Panc1 (cell line): Measurements from ENCODE around the gene OTOP3. TPM values are rescaled to one million over a fixed set of nuclear protein-coding genes. Genes with fewer than 3 reads are reported as not detected.
"Not testable (repeated sequence)": the region's sequence is repeated elsewhere in the genome, so short reads cannot be mapped to it uniquely, and the experiment has no call there.

Source experiments
- ATAC-seq: fragments of 200-7000 bp; cut with Tn5 transposase; 2 replicates; pipeline ENCODE4 v1.9.1; 2020; ENCODE audit warnings: mild to moderate bottlenecking, moderate library complexity
- BruUV-seq: library from RNA; stranded (reverse); fragments of 400-500 nt; replicated peaks from 2 replicates; lab custom pipeline; 2021; lab: Mats Ljungman, UMichigan
- CTCF ChIA-PET: fragments of 300-600 bp; sonication (Branson Sonifier 250); formaldehyde crosslinking; loops from one replicate; lab custom pipeline; 2022; ENCODE audit warnings: antibody characterized with exemption; lab: Charles Lee
- POLR2A ChIA-PET: fragments of 300-600 bp; sonication (Branson Sonifier 250); formaldehyde crosslinking; loops from one replicate; lab custom pipeline; 2022; ENCODE audit warnings: antibody characterized with exemption; lab: Charles Lee
- DNase-seq: peaks from one replicate; pipeline ENCODE4 v3.0.0-alpha.2; 2010; ENCODE audit warnings: low read depth, low spot score
- H3K27ac ChIP-seq: 2 replicates; pipeline ENCODE4 v1.5.1; 2011; ENCODE audit warnings: mild to moderate bottlenecking, low read length, inconsistent platforms
- H3K27me3 ChIP-seq: fragments of 200-500 bp; sonication (Bioruptor generic); 2 replicates; pipeline ENCODE4 v1.6.0; 2014; ENCODE audit warnings: low read length, inconsistent platforms; ENCODE audit not compliant: control insufficient read depth, insufficient read depth
- H3K36me3 ChIP-seq: fragments of 200-500 bp; sonication (Bioruptor generic); 2 replicates; pipeline ENCODE4 v1.5.1; 2014; ENCODE audit warnings: inconsistent platforms, mild to moderate bottlenecking, low read length, moderate library complexity; ENCODE audit not compliant: control insufficient read depth, insufficient read depth
- H3K4me1 ChIP-seq: 2 replicates; pipeline ENCODE4 v1.5.1; 2011; ENCODE audit warnings: inconsistent platforms, mild to moderate bottlenecking, low read length, moderate library complexity; ENCODE audit not compliant: control insufficient read depth, insufficient read depth
- H3K4me3 ChIP-seq, 2 experiments: 2 replicates each; pipeline ENCODE4 v1.5.1; 2011 to 2012; ENCODE audit warnings: low read depth in 2 of 2, low read length in 2 of 2, mild to moderate bottlenecking in 2 of 2, inconsistent platforms in 1 of 2, moderate library complexity in 1 of 2
- H3K9me3 ChIP-seq: fragments of 200-500 bp; sonication (Bioruptor generic); 2 replicates; pipeline ENCODE4 v1.5.1; 2014; ENCODE audit warnings: low read depth, mild to moderate bottlenecking, inconsistent platforms, low read length, moderate library complexity; ENCODE audit not compliant: control insufficient read depth, insufficient read depth
- CTCF ChIP-seq: fragments of 450-650 bp; IDR thresholded peaks from 2 replicates; pipeline ENCODE4 v1.5.1; 2017; ENCODE audit warnings: mild to moderate bottlenecking
- POLR2AphosphoS5 ChIP-seq: IDR thresholded peaks from 2 replicates; pipeline ENCODE4 v1.6.1; 2012; ENCODE audit warnings: mild to moderate bottlenecking, low read depth, low read length, moderate library complexity
- SIN3A ChIP-seq: IDR thresholded peaks from 2 replicates; pipeline ENCODE4 v1.6.1; 2012; ENCODE audit warnings: low read depth, mild to moderate bottlenecking, low read length, moderate library complexity, borderline replicate concordance; ENCODE audit not compliant: insufficient read depth
- TCF7L2 ChIP-seq: IDR thresholded peaks from 2 replicates; pipeline ENCODE4 v1.6.1; 2011; ENCODE audit warnings: mild to moderate bottlenecking, low read depth, low read length, inconsistent platforms
- in situ Hi-C: cut with HindIII; loops from 2 replicates; pipeline ENCODE4 v1.10.0; 2016; ENCODE audit warnings: low sequenced_read_pairs, low pct_unique_long_range_greater_than_20kb
- intact Hi-C: fragments of 100-400 bp; cut with micrococcal nuclease; formaldehyde crosslinking; loops from one replicate; pipeline ENCODE4 v1.10.0; 2022; ENCODE audit not compliant: unreplicated experiment
- total RNA-seq: library from RNA; stranded (reverse); gene quantifications from one replicate; pipeline ENCODE4 v1.2.1, GENCODE V29; 2021; ENCODE audit not compliant: unreplicated experiment
- TF ChIP-seq, protein P1 (sequence below), 2 experiments: IDR thresholded peaks; 2 replicates each; pipeline ENCODE4 v1.6.1; 2011 to 2012; ENCODE audit warnings: low read depth in 2 of 2, control low read depth in 1 of 2, low read length in 1 of 2, mild to moderate bottlenecking in 1 of 2, moderate library complexity in 1 of 2; ENCODE audit not compliant: insufficient read depth in 1 of 2

The OTOP3 gene
- total RNA-seq, 1 experiment from 2014 or later: not detected

DNA sequence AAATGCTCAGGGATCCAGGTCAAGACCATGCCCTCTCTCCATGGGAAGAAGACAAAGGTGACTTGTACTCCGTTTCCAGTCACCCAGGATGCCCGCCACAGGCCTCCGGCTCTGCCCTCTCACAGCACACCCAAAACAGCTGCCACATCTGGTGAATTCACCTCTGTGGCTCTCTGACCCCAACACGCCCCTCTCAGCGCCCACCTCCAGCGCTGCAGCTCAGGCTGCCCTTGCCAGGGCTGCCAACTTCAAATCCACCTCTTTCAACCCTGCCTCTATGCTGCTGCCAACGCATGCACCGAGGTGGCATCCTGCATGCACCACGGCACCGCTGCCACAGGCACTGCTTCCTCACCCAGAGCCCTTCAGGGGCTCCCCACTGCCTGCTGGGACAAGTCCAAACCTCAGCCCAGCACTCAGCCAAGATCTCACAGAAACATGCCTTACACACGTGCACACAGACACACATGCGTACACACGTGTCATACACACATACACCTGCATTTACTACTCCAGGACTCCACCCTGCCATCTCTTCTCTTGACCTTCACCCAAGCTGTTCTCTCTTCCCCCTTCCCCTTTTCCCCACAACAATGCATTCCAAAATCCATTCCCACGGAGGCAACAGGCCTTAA is 29.4 kb downstream of the OTOP3 start:
- no peaks in the 10 kb centered on the region for H3K36me3 ChIP-seq
- intact Hi-C loops: loop anchor here (5.0 kb wide), 1 partner anchor 42 kb away; no protein-coding TSS in a partner anchor
- H3K4me3 ChIP-seq: no peak overlapping the region
- H3K27me3 ChIP-seq: no peaks in the 10 kb centered on the region
- DNase-seq: no peak
- CTCF ChIA-PET: no interaction called here
- ATAC-seq: no peak
- no peak overlapping the region for H3K27ac ChIP-seq
- no peak for TF ChIP-seq TCF7L2
- TF ChIP-seq CTCF: no peak
- TF ChIP-seq, protein P1, sequence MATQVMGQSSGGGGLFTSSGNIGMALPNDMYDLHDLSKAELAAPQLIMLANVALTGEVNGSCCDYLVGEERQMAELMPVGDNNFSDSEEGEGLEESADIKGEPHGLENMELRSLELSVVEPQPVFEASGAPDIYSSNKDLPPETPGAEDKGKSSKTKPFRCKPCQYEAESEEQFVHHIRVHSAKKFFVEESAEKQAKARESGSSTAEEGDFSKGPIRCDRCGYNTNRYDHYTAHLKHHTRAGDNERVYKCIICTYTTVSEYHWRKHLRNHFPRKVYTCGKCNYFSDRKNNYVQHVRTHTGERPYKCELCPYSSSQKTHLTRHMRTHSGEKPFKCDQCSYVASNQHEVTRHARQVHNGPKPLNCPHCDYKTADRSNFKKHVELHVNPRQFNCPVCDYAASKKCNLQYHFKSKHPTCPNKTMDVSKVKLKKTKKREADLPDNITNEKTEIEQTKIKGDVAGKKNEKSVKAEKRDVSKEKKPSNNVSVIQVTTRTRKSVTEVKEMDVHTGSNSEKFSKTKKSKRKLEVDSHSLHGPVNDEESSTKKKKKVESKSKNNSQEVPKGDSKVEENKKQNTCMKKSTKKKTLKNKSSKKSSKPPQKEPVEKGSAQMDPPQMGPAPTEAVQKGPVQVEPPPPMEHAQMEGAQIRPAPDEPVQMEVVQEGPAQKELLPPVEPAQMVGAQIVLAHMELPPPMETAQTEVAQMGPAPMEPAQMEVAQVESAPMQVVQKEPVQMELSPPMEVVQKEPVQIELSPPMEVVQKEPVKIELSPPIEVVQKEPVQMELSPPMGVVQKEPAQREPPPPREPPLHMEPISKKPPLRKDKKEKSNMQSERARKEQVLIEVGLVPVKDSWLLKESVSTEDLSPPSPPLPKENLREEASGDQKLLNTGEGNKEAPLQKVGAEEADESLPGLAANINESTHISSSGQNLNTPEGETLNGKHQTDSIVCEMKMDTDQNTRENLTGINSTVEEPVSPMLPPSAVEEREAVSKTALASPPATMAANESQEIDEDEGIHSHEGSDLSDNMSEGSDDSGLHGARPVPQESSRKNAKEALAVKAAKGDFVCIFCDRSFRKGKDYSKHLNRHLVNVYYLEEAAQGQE (IDR thresholded peaks at IDR 0.05; ENCODE audit: insufficient read depth in 1 of 2, low read depth in 2 of 2, low read length in 1 of 2): no peak
- no peak for TF ChIP-seq SIN3A
- TF ChIP-seq POLR2AphosphoS5: no peak
- no TSS peak for BruUV-seq
- H3K9me3 ChIP-seq: no peaks in the 10 kb centered on the region
- in situ Hi-C loops: no loop called here
- peaks cover 3% of the 10 kb centered on the region; the same call in 1 of the 2 replicates for H3K4me1 ChIP-seq
- POLR2A ChIA-PET: interaction anchor here (0.7 kb wide), 1 partner anchor 17 kb away, joined by 3 read pairs; no protein-coding TSS in a partner anchor

GRCh38 chr17:74968361-74968780 is 32.7 kb downstream of the OTOP3 start:
- no peak for TF ChIP-seq SIN3A
- no peak for TF ChIP-seq CTCF
- TF ChIP-seq, protein P1 (IDR thresholded peaks at IDR 0.05; ENCODE audit: insufficient read depth in 1 of 2, low read depth in 2 of 2, low read length in 1 of 2): no peak
- TF ChIP-seq POLR2AphosphoS5: no peak
- no peak for TF ChIP-seq TCF7L2
- Histone ChIP-seq H3K4me3 (no peak overlapping the region), H3K27me3 (no peaks in the 10 kb centered on the region), H3K27ac (no peak overlapping the region), H3K9me3 (no peaks in the 10 kb centered on the region), H3K36me3 (no peaks in the 10 kb centered on the region), H3K4me1 (peaks cover 4% of the 10 kb centered on the region; the same call in 1 of the 2 replicates)
- in situ Hi-C loops: no loop called here
- BruUV-seq: no TSS peak
- no peak for ATAC-seq
- CTCF ChIA-PET: interaction anchor here (1.3 kb wide), 1 partner anchor 10 kb away, joined by 4 read pairs; no protein-coding TSS in a partner anchor
- POLR2A ChIA-PET: no interaction called here
- no peak for DNase-seq
- intact Hi-C loops: no loop called here

GRCh38 chr17:74969501-74969900 is 33.8 kb downstream of the OTOP3 start:
- H3K9me3 ChIP-seq, ATAC-seq, H3K4me1 ChIP-seq, DNase-seq, H3K27me3 ChIP-seq, in situ Hi-C loops, intact Hi-C loops, H3K27ac ChIP-seq, H3K36me3 ChIP-seq, H3K4me3 ChIP-seq, BruUV-seq: not testable (repeated sequence)
- ChIA-PET POLR2A (interaction anchor here (0.6 kb wide), 2 partner anchors 96 to 436 kb away, joined by 4 read pairs; partner anchors contain the start of gene GRB2), CTCF (interaction anchor here (0.6 to 1.3 kb wide), 2 partner anchors 11 to 262 kb away, joined by 4 to 5 read pairs; no protein-coding TSS in a partner anchor)
